DND-41 (cell line): ENCODE results near the gene CPLANE2.

ENCODE experiments used
- CTCF ChIP-seq: IDR thresholded peaks from 2 replicates; pipeline ENCODE4 v1.5.1; 2012; ENCODE audit warnings: borderline replicate concordance, low read length, moderate library complexity, mild to moderate bottlenecking; ENCODE audit not compliant: poor library complexity, severe bottlenecking; ENCODE audit errors: extremely low read depth
- EZH2 ChIP-seq: IDR thresholded peaks from 3 replicates; pipeline ENCODE4 v1.6.1; 2012; ENCODE audit warnings: borderline replicate concordance, low read depth, mild to moderate bottlenecking, moderate library complexity, low read length, inconsistent platforms; ENCODE audit not compliant: severe bottlenecking

DNA sequence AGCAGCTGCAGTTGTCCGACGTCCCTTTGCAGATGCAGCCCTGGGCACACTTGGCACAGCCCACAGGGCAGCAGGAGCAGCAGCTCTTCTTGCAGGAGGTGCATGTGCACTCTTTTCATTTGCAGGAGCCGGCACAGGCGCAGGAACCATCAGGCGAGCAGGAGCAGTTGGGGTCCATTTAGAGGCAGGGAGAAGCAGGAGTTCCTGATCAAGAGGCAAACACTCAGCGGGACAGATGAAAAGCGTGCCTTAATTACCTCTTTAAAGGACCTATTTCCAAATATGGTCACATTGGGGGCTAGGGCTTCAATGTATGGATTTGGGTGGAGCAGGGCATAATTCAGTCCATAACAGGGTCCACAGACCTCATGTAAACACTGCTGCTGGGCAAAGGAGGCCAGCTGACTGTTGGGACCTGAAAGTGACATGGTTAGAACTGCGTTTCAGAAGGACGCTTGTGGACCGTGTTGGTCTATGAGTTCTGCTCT is 4.3 kb upstream of the CPLANE2 start:
- no peak for TF ChIP-seq CTCF
- no peak for TF ChIP-seq EZH2
